NCI-H146 (cell line): ENCODE data around the gene THRA.
"Not testable (repeated sequence)": the region's sequence is repeated elsewhere in the genome, so short reads cannot be mapped to it uniquely, and the experiment has no call there.

Experiments
- DNase-seq: peaks from one replicate; lab custom pipeline; 2025; lab: John Stamatoyannopoulos, UW

Gene THRA

DNA sequence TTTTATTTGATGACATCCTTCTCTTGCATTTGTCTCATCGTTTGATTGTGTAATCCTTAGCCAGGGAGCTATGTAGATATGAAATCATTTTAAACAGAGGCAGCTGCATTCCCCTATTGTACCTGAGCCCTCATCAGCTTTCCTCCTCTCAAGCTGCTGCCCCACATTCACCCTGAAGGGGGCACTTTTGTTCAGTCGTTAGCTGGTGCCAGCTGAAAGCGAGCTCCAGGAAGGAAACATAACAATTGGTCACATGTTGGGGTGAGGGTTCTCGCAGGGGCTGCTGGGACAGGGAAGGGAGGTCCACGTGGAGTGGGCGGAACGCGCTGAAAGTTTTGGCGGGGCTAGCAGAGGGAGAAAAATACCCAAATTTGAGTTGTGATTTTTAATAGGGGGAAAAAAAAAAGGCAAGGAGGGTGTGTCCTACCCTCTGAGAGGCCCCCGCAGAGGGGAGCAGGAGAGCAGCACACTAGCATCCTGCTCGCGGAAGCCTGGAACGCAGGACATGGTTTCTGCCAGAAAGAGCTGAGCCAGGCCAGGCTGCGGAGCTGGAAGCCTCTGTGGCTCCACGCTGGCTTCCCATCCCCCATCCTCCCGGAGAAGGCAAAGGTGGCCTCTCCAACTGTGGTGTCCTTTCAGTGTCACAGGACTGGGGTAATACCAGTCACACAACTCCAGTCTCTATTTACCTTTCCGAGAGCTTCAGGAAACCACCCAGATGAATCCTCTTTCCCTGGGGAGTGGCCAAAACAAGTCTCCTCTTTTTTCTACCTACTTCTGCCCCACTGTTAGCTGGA, 50.5 kb downstream of the THRA start:
- DNase-seq = peak; percentile 95

GRCh38 chr17:40113907-40114245, 51.1 kb downstream of the THRA start:
- no peak for DNase-seq

DNA sequence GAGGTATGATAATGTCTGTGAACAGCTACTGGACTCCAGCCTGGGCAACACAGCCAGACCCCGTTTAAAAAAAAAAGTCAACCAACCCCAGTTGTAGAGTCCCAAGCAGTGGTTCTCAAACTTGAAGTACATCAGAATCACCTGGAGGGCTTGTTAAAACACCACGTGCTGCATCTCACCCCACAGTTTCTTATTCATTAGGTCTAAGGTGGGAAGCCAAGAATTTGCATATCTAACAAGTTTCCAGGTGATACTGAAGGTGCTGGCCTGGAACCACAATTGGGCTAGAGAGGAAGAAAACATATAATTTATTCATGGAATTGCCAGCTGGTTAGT, 52.3 kb downstream of the THRA start:
- no peak for DNase-seq

GRCh38 chr17:40121181-40122135, 58.7 kb downstream of the THRA start, which contains the start of gene MSL1:
MSL1 (plus strand) TSS chr17:40121971; CDS start chr17:40122613, 642 bp downstream.
- DNase-seq = peak; percentile 83

GRCh38 chr17:40122136-40122998, 59.6 kb downstream of the THRA start:
- DNase-seq = peak; percentile 59

DNA sequence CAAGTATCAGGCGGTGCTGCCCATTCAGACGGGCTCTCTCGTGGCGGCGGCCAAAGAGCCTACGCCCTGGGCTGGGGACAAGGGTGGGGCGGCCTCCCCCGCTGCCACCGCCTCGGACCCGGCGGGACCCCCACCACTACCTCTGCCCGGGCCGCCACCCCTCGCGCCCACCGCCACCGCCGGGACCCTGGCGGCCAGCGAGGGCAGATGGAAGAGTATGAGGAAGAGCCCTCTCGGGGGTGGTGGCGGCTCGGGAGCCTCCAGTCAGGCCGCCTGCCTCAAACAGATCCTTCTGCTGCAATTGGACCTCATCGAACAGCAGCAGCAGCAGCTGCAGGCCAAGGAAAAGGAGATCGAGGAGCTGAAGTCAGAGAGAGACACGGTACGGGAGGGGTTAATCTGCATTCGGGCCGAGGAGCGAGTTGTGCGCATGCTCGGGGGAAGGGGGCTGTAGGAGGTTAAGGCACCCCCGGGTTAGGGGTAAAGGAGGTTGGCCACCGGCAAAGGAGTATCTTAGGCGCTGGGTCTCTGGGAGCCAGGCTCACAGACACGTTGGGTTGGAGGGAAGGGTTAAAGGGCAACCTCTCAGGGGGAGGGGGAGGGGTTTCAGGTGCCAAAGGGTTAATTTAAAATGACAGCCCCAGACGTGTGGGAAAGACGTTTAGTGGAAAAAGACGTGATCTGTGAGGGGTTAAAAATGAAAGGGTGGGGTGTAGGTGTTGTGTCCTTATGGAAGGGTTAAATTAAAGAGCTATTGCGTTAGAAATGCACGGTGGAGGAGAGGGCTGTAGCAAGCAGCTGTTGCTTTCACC, 60.4 kb downstream of the THRA start:
- peak; percentile 61 for DNase-seq

- no peak for DNase-seq
Observed at GRCh38 chr17:40123811-40124114, 61.0 kb downstream of the THRA start.

GRCh38 chr17:40124279-40125141, 61.7 kb downstream of the THRA start:
- peak; percentile 69 for DNase-seq

- DNase-seq = no peak
Observed at GRCh38 chr17:40129498-40129897, 66.7 kb downstream of the THRA start.

DNA sequence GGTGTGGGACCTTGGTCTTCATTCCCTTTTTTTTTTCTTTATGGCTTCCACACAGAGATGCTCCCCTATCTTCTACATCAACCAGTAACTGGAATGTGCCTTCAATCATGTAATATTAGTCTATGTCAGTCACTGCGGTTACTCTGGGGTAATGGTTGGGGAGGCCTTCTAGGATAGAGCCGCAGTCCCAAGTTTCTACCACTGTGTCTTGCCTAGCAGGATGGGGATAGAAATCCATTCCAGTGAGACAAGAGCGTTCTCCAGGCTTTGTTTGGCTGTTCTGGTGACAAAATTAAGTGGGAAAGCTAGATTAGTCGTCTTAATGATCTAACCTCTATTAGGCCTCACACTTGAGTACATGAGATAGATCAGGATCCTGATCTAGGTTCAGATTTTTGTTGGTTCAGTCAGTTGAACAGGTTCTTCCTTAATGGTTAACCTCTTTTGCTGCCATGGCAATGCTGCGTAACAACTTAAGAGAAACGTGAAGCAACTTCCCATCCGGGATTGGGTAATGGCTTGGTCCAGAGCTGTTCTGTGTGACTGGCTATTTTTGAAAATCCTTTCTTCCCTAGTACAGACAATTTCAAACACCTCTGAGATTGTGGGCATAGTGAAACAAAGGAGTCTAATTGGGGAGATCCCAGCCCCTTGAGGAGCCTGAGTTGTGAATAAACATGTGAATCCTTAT, 67.7 kb downstream of the THRA start:
- no peak for DNase-seq

- DNase-seq = no peak
Observed at GRCh38 chr17:40134184-40134583, 71.4 kb downstream of the THRA start.

DNA sequence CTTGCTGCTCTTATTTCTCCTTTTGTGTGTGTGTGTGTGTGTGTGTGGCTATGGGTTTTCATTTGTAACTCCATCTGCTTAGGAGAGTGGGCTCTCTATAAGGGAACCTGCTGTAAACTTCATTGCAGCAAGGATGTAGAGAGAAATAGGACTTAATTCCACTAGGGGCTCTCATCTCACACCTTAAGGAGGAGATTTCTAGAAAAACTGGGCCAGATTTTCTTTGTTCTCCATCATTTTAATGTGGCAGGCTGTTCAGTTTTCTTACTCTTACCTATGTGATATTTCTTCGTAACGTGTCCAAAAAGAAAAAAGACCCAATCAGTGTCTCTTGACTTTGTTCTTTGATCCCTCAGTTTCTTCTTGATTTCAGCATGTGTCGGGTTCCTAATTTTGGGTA, 73.1 kb downstream of the THRA start:
- no peak for DNase-seq

GRCh38 chr17:40139566-40140058, 76.8 kb downstream of the THRA start:
- no peak for DNase-seq

DNA sequence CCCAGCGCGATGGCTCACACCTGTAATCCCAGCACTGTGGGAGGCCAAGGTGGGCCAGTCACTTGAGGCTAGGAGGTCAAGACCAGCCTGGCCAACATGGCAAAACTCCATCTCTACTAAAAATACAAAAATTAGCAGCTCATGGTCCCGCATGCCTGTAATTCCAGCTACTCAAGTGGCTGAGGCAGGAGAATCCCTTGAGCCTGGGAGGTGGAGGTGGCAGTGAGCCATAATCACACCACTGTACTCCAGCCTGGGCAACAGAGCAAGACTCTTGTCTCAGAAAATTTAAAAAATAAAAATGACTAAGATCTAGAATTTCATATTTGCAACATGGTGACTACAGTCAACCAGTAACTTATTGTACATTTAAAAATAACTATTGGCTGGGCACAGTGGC, 80.4 kb downstream of the THRA start:
- not testable (repeated sequence) for DNase-seq
